Measurements from ENCODE around the gene CREB5.
"Not testable (repeated sequence)": the region's sequence is repeated elsewhere in the genome, so short reads cannot be mapped to it uniquely, and the experiment has no call there.

Gene CREB5

GRCh38 chr7:28606421-28606820 lies 194.1 kb downstream of the CREB5 start:
- no peak for DNase-seq (ENCODE audit: low read depth in 2 of 2, low spot score in 1 of 2)

GRCh38 chr7:28607855-28608193 lies 195.5 kb downstream of the CREB5 start:
- no peak for DNase-seq (ENCODE audit: low read depth in 2 of 2, low spot score in 1 of 2)

- DNase-seq (ENCODE audit: low read depth in 2 of 2, low spot score in 1 of 2), result no peak
Measured at GRCh38 chr7:28608237-28608656, 195.9 kb downstream of the CREB5 start.

GRCh38 chr7:28608731-28609130 lies 196.4 kb downstream of the CREB5 start:
- no peak for DNase-seq (ENCODE audit: low read depth in 2 of 2, low spot score in 1 of 2)

GRCh38 chr7:28609608-28610007 lies 197.3 kb downstream of the CREB5 start:
- no peak for DNase-seq (ENCODE audit: low read depth in 2 of 2, low spot score in 1 of 2)

- DNase-seq (ENCODE audit: low read depth in 2 of 2, low spot score in 1 of 2), result not testable (repeated sequence)
Measured at GRCh38 chr7:28611399-28611897, 199.1 kb downstream of the CREB5 start.

GRCh38 chr7:28613262-28613661 lies 200.9 kb downstream of the CREB5 start:
- DNase-seq (ENCODE audit: low read depth in 2 of 2, low spot score in 1 of 2), result no peak

GRCh38 chr7:28615091-28615490 lies 202.8 kb downstream of the CREB5 start:
- DNase-seq (ENCODE audit: low read depth in 2 of 2, low spot score in 1 of 2), result no peak

GRCh38 chr7:28617308-28617880 lies 205.1 kb downstream of the CREB5 start:
- no peak for DNase-seq (ENCODE audit: low read depth in 2 of 2, low spot score in 1 of 2)

GRCh38 chr7:28618383-28618782 lies 206.1 kb downstream of the CREB5 start:
- DNase-seq (ENCODE audit: low read depth in 2 of 2, low spot score in 1 of 2), result no peak

GRCh38 chr7:28619256-28619655 lies 206.9 kb downstream of the CREB5 start:
- DNase-seq (ENCODE audit: low read depth in 2 of 2, low spot score in 1 of 2), result no peak

- no peak for DNase-seq (ENCODE audit: low read depth in 2 of 2, low spot score in 1 of 2)
Measured at GRCh38 chr7:28621369-28621841, 209.1 kb downstream of the CREB5 start.

- DNase-seq (ENCODE audit: low read depth in 2 of 2, low spot score in 1 of 2), result no peak
Measured at GRCh38 chr7:28623105-28623730, 210.9 kb downstream of the CREB5 start.

GRCh38 chr7:28623863-28624262 lies 211.5 kb downstream of the CREB5 start:
- DNase-seq (ENCODE audit: low read depth in 2 of 2, low spot score in 1 of 2), result no peak

GRCh38 chr7:28625432-28625831 lies 213.1 kb downstream of the CREB5 start:
- DNase-seq (ENCODE audit: low read depth in 2 of 2, low spot score in 1 of 2), result no peak

GRCh38 chr7:28626221-28626620 lies 213.9 kb downstream of the CREB5 start:
- DNase-seq (ENCODE audit: low read depth in 2 of 2, low spot score in 1 of 2), result no peak

GRCh38 chr7:28626624-28627262 lies 214.4 kb downstream of the CREB5 start:
- DNase-seq (ENCODE audit: low read depth in 2 of 2, low spot score in 1 of 2), result no peak

- no peak for DNase-seq (ENCODE audit: low read depth in 2 of 2, low spot score in 1 of 2)
Measured at GRCh38 chr7:28627263-28627653, 214.9 kb downstream of the CREB5 start.

- no peak for DNase-seq (ENCODE audit: low read depth in 2 of 2, low spot score in 1 of 2)
Measured at GRCh38 chr7:28627896-28628295, 215.6 kb downstream of the CREB5 start.

GRCh38 chr7:28629216-28629842 lies 217.0 kb downstream of the CREB5 start:
- DNase-seq (ENCODE audit: low read depth in 2 of 2, low spot score in 1 of 2), result no peak

GRCh38 chr7:28630350-28630749 lies 218.0 kb downstream of the CREB5 start:
- DNase-seq (ENCODE audit: low read depth in 2 of 2, low spot score in 1 of 2), result no peak

GRCh38 chr7:28631995-28632394 lies 219.7 kb downstream of the CREB5 start:
- no peak for DNase-seq (ENCODE audit: low read depth in 2 of 2, low spot score in 1 of 2)
